OCI-LY1 (cell line): ENCODE data around the gene SMAD3.

Experiments used
- EZH2 ChIP-seq: fragments of 200-600 bp; sonication (generic), shearing (Covaris generic); IDR thresholded peaks from 2 replicates; pipeline ENCODE4 v1.8.0; 2017; ENCODE audit warnings: borderline replicate concordance, mixed run types, mild to moderate bottlenecking, antibody characterized with exemption, low read length, moderate library complexity, mixed read lengths
- TF ChIP-seq, protein P1 (sequence below): fragments of 200-600 bp; sonication (generic), shearing (Covaris generic); IDR thresholded peaks from 2 replicates; pipeline ENCODE4 v1.5.1; 2017; ENCODE audit warnings: mild to moderate bottlenecking, antibody characterized with exemption, low read length, moderate library complexity, mixed read lengths

DNA sequence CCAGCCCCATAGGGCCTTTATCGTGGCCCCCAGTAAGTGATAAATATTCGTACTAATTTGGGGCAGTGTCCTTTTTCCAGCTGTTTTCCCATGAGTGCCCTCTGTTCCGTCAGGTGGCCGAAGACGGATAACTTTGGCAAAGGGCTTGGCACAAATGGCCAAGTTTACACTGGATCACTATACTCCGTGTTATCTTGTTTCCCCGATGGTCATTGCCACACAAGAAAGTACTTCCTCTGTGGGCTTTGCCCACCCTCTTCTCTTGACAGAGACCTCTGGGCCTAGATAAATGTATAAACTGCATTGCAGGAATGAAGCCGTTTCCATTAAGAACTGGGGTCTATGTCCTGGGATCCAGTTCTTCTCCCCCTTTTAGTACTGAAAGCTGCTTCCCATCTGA is 39.1 kb downstream of the SMAD3 start:
- TF ChIP-seq, protein P1, sequence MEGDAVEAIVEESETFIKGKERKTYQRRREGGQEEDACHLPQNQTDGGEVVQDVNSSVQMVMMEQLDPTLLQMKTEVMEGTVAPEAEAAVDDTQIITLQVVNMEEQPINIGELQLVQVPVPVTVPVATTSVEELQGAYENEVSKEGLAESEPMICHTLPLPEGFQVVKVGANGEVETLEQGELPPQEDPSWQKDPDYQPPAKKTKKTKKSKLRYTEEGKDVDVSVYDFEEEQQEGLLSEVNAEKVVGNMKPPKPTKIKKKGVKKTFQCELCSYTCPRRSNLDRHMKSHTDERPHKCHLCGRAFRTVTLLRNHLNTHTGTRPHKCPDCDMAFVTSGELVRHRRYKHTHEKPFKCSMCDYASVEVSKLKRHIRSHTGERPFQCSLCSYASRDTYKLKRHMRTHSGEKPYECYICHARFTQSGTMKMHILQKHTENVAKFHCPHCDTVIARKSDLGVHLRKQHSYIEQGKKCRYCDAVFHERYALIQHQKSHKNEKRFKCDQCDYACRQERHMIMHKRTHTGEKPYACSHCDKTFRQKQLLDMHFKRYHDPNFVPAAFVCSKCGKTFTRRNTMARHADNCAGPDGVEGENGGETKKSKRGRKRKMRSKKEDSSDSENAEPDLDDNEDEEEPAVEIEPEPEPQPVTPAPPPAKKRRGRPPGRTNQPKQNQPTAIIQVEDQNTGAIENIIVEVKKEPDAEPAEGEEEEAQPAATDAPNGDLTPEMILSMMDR = no peak
- no peak for TF ChIP-seq EZH2
